T-helper 1 cell treated with Interleukin-12 subunit alpha and Interleukin-12 subunit beta and Interleukin-4 antibody, amounts not matched to agents 30 ng/mL and 1 ng/mL, for 36 hours (primary cell): ENCODE results near the gene METAP2. TPM values are rescaled to one million over a fixed set of nuclear protein-coding genes. Genes with fewer than 3 reads are reported as not detected.

ENCODE experiments used
- intact Hi-C: fragments of 100-400 bp; cut with micrococcal nuclease; formaldehyde crosslinking; loops from one replicate; pipeline ENCODE4 v1.15.1; 2024
- total RNA-seq: library from RNA; stranded (reverse); gene quantifications from 2 replicates; pipeline ENCODE4 v1.2.3, GENCODE V29; 2022

Gene METAP2
- total RNA-seq, 1 donor from 2014 or later = 66.2 TPM

DNA sequence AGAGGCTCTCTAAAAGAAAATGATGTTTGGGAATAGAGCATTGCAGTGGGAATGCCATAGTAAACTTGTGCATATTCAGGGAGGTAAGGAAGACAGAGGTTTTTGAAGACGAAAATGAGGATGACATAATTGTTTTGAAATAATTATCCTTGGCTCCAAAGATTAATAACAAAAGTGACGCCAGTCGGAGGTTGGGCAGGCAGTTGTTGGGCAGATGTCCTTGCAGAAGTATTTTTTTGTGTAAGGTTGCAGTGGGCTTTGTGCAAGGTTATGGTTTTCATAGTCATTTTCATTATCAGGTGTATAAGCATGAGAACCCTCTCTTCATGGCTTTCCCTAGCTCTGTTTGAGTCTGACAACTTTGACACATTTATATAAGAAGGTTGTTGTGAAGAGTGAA lies 35.3 kb downstream of the METAP2 start:
- intact Hi-C loops = no loop called here

DNA sequence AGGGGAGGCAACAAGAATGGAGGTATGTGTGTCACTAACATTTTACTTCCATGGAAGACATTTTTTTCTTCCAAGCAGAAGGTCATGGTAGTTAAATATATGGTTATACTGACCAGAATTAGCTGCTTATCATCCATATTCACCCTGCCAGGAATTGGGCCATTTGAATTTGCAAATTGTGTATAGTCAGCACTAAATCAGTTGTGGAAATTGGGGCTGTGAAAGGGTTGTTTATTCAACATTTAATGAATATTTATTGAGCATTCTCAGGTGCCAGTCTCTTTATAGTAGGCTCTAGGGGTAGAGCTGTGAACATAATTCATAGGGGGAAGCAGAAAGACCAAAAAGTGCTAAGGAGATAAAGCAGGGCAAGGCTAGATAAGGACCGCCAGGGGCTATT lies 38.0 kb downstream of the METAP2 start:
- intact Hi-C loops = no loop called here

DNA sequence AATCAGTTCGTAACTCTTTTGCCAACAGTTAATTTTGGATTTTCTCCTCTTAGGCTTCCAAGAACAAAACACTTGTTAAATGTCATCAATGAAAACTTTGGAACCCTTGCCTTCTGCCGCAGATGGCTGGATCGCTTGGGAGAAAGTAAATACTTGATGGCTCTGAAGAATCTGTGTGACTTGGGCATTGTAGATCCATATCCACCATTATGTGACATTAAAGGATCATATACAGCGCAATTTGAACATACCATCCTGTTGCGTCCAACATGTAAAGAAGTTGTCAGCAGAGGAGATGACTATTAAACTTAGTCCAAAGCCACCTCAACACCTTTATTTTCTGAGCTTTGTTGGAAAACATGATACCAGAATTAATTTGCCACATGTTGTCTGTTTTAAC lies 39.6 kb downstream of the METAP2 start:
- intact Hi-C loops = no loop called here

DNA sequence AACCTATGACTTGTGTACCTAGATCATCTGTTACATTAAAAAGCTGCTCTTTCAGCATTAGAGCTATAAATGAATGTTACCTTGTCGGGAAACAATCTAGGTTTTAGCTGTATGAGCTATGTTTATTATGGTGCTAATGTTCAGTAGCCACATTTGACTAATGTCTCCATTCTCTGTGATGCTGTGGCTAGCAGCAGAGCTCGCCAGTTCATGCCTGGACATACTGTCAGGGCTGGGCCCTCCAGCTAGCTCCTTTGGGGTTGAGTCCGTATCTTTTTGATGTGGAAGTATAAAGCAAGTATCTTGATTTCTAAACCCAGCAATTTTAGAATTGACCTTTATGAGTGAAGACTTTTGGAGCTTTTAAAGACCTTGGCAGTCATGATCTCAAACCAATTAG lies 41.2 kb downstream of the METAP2 start:
- intact Hi-C loops = no loop called here

DNA sequence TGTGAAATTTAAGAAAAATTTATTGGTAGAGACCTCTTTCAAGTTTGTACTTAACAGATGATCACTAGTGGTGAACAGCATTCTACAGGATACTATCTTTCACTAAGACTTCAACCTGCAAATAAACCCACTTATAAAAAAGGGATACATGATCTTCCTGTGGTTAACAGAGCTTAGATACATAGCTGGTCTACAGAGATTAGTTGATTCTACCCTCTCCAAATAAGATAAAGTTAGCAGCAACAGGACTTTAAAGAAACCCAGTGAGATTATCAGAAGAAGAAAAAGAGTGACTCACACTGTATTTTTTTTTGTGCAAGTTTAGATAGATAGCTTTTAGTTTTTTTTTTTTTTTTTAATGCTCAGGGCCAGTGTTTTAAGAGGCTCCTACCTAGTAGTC lies 42.8 kb downstream of the METAP2 start:
- intact Hi-C loops = no loop called here

DNA sequence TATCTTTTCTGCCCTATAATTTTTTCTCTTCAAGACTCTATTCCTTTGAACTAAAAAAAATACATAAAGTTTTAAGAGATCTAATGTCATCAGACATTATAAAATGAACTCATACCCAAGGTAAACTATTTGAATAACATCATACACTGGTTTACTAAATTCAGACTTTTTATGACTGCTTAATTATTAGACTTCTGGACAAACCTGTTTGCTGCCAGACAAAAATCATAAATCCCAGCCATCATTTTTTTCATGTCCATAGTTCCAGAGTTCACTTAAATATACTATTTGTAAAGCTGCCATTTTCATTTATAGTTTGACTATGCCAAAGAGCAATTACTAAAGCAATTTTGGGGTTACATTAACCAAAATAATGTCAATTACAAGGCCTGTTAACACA lies 43.3 kb downstream of the METAP2 start:
- intact Hi-C loops = no loop called here

DNA sequence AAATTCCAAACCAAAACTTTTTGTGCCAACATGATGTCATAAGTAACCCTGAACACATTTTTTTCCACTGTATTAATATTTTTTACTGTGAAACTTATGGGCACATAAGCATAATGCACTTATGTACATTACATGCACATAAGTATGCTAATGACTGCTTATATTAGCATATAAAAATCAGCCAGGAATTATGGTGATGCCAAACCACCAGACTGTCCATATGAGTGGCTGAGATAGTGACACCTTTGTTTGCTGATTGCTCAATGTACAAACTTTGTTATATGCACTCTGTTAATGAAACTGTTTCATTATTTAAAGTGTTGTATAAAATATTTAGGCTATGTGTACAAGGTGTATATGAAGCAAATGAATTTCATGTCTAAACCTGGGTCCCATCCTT lies 45.0 kb downstream of the METAP2 start:
- intact Hi-C loops = no loop called here

DNA sequence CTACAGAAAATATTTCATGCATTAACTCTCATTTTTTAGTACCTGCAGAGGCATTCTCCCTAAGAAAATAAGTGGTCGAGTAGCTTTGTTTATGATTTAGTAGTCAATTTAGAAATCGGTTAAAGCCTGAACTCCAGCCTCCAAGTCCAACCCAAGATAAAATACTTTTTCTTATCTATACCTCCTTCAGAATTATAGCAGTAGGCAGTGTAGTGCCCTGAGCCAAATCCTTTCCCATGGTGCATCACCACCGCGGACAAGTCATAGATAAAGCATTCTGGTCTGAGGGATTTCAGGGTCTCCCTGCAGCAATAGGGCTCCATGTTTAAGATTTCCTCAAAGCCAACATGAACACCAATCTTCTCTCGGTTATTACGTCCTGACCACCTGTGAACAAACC lies 46.9 kb downstream of the METAP2 start:
- intact Hi-C loops = no loop called here

DNA sequence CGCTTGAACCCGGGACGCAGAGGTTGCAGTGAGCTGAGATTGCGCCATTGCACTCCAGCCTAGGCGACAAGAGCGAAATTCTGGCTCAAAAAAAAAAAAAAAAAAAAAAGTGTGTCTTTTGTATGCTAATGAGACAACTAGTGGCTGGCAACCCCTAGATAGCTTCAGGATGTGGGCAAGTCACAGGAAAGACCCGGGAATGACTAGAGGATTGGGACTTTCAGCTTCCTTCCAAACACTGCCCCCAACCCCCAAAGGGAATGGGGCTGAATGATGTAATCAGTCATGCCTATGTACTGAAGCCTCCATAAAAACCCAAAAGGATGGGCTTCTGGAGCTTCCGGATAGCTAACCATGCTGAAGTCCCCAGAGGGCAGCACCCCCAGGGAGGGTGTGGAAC lies 48.7 kb downstream of the METAP2 start:
- intact Hi-C loops = no loop called here

DNA sequence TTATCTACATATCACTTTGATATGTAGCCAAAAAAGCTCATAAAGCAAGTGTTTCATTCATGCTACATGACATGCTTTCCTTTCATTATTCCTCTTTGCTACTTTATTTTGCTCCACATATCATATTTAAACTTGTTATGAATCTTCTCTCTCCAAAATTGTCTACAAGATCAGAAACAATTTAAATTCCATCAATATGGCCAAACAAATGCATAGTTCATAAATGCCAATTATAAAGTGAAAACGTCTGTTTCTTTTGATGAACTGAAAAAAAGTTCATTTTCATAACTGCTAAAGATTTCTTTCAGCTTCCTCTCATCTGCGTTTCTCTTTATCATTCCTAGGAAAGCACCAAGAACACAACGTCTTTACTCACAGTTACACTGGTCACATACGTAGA lies 54.5 kb downstream of the METAP2 start:
- intact Hi-C loops = no loop called here

DNA sequence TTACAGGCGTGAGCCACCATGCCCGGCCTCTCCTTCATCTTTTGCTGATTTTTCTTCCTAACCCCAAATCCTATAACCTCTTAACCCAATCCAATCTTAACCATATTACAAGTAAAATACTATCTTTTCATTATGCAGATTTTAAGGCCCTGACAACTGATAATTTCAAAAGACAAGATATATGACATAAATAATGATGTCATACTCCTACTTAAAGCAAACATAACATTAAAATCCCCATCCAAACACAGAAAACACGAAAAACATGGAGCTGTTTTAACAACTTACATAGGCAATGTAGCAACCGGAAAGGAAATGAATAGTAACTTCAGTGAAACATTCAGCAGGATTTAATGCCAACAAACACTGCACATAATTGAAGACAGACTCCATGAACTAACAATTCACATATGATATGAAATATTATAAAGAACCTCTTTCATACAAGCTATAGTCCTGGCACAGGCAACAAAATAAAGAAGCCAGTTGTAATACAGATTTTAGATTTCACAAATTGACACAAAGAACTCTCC lies 55.8 kb downstream of the METAP2 start:
- intact Hi-C loops = loop anchor here (5.0 to 10.0 kb wide), 2 partner anchors 195 to 602 kb away; no protein-coding TSS in a partner anchor

DNA sequence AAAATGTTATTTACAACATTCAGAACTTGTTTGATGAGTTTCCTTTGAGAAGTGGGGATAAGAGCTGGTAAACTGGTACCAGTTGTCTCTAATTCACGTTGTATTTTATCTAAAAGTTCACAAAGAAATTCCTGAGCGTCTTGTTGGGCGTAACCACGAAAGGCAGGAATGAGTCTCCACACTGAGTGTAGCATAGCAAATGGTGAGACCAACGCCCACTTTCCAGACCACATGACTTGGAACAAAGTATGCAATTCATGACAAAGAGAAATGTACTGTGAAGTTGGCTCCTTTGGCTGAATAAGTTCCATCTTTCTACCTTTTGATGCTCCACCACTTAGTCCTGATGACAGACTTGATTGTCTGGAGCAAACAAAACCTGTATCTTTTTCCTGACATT lies 58.9 kb downstream of the METAP2 start:
- intact Hi-C loops = loop anchor here (5.0 to 10.0 kb wide), 2 partner anchors 198 to 606 kb away; no protein-coding TSS in a partner anchor

DNA sequence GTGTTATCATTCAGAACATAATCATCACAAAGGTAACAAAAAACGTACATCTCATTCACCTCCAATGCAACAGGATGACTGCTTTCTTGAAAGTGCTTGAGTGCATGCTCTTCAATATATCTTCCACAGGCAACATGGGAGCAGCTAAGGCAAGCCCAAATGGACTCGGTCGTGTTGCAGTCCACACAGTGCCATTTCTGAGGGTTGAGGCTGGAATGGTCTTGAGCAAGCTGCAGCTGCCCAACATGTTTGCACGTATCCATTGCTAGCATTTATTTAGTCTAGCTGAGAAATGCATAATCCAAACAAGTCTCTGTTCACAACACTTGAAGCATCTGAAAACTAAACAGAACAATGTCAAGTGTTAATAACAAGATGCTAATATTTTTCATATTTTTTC lies 60.0 kb downstream of the METAP2 start:
- intact Hi-C loops = loop anchor here (1.0 to 10.0 kb wide), 8 partner anchors 13 to 931 kb away; partner anchors contain the start of genes FGD6, METAP2, NR2C1 and VEZT

DNA sequence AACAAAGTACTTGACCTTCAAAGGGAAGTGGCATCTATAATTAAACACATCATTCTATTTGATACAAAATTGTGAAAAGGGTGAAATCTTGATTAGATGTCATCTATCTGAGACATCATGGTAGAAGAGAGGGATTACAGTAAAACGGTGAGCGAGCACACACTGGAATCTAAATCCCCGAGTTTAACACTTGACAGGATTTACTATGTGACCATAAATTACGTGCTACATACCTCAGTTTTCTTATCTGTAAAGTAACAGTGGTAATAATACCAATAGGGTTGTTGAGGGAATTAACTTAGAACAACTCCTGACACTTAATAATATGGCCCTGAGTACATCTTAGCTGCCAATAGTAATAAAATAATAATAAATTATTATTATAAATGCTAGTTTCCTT lies 64.1 kb downstream of the METAP2 start:
- intact Hi-C loops = loop anchor here (10.0 kb wide), 1 partner anchor 203 kb away; no protein-coding TSS in a partner anchor

DNA sequence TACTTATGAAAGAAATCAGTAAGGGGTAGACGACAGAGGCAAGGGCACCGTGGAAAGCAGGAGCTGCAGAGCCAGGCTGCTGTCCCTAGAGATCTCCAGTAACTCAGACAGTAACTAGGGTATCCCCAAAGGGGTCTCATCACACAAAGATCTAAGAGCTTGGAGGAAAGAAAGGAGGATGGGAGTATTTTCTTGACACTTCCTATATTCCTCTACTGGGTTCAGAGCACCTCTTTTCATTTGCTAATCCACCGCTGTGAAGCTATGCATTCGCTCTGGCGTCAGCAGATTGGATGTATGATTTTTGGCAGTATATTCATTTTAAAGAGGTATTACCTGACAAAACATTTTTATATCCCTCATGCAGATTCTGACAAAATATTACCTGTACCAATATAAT lies 64.7 kb downstream of the METAP2 start:
- intact Hi-C loops = loop anchor here (10.0 kb wide), 1 partner anchor 204 kb away; no protein-coding TSS in a partner anchor

DNA sequence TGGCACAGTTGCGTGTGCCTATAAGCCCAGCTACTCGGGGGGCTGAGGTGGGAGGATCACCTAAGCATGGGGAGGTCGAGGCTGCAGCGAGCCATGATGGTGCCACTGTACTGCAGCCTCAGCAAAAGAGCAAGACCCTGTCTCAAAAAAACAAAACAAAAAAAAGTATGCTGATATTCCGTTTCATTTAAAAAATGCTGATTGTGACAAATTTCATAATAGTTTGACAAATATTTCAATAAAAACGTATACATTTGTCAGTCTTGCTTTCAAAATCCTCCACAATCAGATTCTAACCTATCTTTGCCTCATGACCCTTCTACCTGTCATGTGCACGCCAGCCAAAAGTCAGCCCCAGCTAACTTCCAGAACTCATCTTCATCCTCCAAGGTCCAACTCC lies 67.5 kb downstream of the METAP2 start:
- intact Hi-C loops = loop anchor here (10.0 kb wide), 1 partner anchor 1087 kb away; the partner anchor contains the start of gene CEP83

DNA sequence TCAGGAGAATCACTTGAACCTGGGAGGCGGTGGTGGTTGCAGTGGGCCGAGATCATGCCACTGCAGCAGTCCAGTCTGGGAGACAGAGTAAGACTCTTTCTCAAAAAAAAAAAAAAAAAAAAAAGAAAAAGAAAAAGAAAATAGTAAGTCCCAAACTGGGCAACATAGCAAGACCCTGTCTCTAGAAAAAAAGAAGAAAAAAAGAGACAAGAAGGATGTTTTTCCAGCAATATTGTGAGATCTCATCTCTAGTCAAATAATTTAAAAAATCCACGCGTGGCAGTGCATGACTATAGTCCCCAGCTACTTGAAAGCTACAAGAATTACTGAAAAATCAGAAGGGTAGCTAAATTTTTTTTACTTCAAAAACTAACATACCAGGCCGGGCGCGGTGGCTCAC lies 69.4 kb downstream of the METAP2 start:
- intact Hi-C loops = loop anchor here (10.0 kb wide), 1 partner anchor 1089 kb away; the partner anchor contains the start of gene CEP83

DNA sequence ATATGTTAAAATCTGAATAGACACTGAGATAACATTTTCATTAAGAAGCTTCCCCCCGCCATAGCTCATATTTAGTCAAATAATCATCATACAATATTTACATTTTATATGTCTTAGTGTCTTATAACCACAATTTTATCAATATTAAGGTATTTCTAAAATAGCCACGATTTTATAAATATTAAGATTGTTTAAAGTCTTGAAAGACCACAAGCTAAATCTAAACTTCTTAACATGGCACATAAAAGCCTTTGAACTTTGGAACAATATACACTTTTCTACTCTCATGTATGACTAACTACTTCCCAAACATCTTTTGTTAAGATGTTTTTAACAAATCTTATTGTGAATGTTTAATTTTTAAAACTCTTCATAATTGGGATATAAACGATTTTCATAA lies 70.8 kb downstream of the METAP2 start:
- intact Hi-C loops = loop anchor here (5.0 to 10.0 kb wide), 4 partner anchors 653 to 1363 kb away; partner anchors contain the start of genes CEP83 and NEDD1

DNA sequence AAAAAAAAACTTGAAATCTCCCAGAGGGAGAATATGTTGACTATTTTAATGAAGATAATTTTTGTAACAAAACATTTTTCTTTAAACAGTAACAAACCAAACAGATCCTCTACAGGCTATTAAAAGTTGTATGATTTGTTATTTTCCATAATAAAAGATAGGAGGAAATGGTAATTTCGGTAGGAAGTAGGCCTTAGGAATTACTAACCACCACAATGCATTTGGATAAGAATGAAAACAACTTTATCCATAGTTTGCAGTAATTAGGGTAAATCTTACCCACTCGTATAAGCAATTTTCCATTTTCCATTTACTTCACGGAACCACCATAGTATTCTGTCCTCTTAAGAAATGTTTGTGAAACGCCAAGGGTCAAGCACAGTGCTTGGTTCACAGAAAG lies 71.4 kb downstream of the METAP2 start:
- intact Hi-C loops = loop anchor here (5.0 to 10.0 kb wide), 4 partner anchors 652 to 1362 kb away; partner anchors contain the start of genes CEP83 and NEDD1

DNA sequence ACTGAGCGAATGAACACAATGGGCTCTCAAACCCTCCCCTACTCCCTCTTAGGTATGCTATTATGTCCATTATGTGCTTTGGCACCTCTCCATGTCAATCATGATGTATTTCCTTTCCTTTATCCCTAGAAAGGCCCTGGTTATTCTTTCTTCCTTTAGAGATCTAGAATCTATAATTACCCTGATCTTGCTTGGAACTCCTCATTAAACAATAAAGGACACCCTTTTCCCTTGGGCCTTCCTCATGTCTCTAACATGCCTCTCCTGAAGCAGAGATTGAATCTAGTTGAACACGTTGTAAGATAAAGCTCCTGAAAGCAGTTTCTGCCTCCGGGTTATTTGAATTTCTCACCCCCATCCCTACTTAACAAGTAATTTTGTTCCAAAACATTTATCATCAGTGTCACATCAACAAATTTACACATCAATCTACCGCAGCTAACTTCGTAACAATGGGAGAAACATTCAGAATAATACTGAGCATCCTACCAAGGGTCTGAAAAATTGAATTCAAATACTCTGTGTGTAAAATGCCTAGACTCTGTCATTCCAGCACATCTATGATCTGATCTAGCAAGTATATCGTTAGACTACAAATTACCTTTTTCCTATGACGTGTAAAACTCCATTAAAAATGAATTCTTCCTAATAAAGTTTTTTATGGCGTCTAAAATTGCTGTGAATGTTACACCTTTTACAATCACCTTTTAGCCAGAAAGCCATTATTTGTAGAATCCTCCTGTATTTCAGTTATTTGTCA lies 72.0 kb downstream of the METAP2 start:
- intact Hi-C loops = loop anchor here (2.0 to 10.0 kb wide), 5 partner anchors 473 to 1361 kb away; partner anchors contain the start of genes CEP83, NEDD1 and NR2C1

DNA sequence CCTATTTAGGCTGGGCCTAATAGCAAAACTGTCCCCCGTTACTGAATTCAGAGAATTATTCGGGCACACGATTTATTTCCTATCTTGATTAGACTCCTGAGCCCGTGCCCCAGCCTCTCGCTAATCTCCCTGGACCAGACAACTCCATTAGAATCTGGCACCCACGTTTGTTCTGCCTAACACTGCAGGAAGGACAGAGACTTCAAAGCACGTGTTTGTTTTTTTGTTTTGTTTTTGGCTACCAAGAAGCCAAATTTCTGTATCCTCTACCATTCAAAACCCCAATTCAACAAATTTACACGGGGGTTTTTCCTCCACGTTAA lies 72.5 kb downstream of the METAP2 start:
- intact Hi-C loops = loop anchor here (2.0 to 10.0 kb wide), 5 partner anchors 474 to 1361 kb away; partner anchors contain the start of genes CEP83, NEDD1 and NR2C1

DNA sequence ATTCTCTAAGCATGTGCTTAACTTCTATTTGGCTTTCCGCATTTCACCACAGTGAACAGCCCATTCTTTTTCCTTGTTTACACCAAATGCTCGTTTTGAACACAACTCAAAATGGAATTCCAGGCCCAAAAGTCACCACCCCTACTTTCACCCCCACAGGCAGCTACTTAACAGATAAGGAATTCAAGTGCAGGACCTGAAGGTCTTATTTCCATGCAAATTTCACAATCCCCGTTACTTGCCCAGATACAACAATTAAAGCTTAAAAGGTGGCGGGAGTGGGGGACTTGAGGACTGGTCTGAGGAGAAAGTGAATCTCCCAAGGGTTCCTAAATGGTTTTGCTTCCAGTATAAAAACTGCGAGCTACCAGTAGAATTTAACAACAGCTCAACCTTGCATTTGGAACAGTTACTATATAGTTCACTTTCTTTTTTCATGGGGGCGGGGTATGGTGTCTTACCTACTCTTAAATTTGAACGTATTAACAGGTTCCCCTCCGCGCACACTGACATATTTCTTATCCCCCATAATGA lies 73.6 kb downstream of the METAP2 start:
- intact Hi-C loops = loop anchor here (1.0 to 10.0 kb wide), 11 partner anchors 13 to 1360 kb away; partner anchors contain the start of genes AMDHD1, CCDC38, CEP83 and LTA4H
